H54 (cell line): ENCODE results near the gene FHAD1.

Experiments
- DNase-seq: peaks from one replicate; pipeline ENCODE4 v3.0.0; 2011; ENCODE audit warnings: low spot score, mixed read lengths; ENCODE audit not compliant: insufficient read length
- FAIRE-seq: peaks from 3 replicates; lab custom pipeline; 2011; peaks lifted over from hg19 to GRCh38; lab: Jason Lieb, UNC
- POLR2A ChIP-seq: IDR thresholded peaks from 2 replicates; pipeline ENCODE4 v1.6.1; 2011; ENCODE audit warnings: low read depth, mild to moderate bottlenecking, low read length

FHAD1 gene

DNA sequence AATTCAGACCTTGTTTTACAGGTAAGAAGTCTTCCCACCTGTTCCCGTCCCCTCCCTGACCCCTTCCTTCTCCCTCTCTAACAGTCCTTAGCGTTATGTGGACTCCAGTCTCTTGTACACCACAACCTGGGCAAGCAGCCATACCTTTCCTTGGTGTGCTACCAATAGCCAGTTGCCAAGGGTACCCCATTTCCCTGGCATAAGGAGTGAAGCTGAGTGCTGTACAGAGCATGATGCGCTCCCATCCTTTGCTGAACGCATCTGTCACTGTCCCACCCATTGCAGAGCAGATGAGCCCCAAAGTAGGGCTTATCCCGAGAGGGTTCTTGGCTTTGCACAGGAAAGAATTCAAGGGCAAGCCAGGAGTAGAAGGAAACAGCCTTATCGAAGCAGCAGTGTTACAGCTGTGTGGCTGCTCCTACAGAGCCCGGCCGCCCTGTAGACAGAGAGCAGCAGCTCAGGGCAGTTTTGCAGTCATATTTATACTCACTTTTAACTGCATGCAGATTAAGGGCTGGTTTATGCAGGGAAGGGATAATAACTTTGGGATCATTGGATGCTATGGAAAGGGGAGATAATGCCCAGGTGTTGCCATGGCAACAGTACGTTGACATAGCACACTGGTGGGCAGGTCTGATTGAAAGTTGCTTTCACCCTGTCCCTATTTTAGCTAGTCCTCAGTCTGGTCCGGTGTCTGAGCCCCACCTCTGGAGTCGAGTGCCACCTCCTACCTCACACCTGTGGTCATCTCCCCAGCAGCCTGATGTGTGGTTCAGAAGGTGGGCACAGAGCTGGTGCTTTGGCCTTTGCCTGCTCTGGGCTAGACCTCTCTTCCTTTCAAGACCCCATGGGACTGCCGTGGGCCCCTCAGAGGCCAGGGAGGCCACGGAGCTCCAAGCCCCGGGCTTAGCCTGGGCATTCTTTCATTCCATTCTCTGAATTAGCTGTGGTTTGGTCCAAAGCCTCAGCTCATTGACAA is 5.1 kb downstream of the FHAD1 start:
- FAIRE-seq (no peak), DNase-seq (no peak)
- no peak for TF ChIP-seq POLR2A

DNA sequence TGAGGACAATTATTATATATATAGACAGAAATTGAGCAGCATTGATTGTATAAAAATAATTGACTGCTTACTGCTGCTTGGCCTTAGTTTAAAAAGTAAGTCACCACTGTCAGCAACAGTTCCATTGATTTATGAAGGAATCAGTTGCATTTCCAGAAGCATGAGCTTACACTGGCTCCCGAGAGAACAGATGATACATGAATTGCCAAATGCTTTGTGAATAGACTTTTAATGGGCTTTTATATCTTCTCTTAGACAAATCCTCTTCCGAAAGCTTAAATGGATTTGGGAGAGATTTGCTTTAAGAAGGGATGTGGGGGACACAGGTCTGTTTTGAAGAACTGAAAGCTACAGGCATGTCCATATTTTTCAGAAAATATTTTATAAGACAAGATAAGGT is 7.5 kb downstream of the FHAD1 start:
- no peak for DNase-seq
- no peak for TF ChIP-seq POLR2A
- no peak for FAIRE-seq

DNA sequence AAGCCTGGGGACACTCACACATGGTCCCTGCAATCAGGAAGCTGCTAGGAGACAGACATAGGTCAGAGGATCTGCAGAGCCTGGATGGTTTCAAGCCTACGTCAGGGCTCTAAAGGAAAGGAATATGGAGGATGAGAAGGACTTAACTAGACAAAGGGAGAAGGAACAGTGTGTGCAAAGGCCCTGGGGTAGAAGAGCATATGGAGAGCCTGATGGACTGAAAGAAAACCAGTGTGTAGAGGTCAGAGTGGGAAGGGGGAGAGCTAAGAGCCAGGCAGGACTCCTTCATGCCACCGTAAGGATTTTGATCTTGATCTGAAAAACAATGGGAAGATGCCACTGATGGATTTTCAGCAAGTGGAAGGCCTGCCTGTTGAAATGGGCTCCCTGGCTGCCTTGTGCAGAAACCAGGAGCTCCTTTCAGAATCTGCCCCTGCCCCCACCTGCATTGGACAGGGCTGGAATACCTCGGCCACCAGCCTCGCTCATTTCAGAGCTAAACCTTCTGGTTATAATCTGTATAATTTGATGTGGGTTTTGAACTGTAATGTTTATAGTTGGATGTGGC is 8.6 kb downstream of the FHAD1 start:
- no peak for TF ChIP-seq POLR2A
- DNase-seq: no peak
- no peak for FAIRE-seq

DNA sequence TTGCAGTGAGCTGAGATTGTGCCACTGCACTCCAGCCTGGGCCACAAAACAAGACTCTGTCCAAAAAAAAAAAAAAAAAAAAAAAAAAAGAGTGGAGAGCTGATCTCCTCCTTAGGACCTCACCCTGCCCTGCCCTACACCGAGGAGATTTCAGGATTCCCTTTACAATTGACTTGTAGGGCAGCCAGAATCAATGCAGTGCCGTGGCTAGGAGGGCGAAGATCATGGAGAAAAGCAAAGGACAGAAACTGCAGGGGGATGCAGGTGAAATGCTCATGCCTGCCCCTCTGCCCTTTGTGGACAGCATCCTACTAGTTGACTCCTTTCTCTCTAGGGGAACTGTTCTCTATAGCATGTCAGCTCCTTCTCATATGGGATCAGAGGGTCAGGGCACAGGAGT is 9.6 kb downstream of the FHAD1 start:
- TF ChIP-seq POLR2A: no peak
- DNase-seq (no peak), FAIRE-seq (no peak)

DNA sequence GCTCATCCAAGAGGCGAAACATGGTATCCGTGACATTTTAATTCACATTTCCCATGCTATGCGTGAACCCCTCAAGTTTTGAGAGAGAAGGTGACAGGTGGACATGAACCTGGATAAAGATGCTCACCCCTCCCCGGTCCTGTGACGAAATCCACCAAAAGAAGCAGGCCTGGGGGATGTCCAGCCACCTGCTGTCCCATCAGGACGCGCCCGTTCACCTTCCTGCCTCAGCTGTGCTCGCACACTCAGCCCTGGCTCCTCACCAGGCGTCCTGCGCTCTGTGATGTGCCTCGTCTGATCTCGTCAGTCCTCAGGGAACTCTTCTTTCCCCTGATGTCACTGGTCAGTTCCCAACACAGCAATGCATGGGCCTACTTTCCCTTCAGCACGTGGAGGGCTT is 10.3 kb downstream of the FHAD1 start:
- no peak for FAIRE-seq

DNA sequence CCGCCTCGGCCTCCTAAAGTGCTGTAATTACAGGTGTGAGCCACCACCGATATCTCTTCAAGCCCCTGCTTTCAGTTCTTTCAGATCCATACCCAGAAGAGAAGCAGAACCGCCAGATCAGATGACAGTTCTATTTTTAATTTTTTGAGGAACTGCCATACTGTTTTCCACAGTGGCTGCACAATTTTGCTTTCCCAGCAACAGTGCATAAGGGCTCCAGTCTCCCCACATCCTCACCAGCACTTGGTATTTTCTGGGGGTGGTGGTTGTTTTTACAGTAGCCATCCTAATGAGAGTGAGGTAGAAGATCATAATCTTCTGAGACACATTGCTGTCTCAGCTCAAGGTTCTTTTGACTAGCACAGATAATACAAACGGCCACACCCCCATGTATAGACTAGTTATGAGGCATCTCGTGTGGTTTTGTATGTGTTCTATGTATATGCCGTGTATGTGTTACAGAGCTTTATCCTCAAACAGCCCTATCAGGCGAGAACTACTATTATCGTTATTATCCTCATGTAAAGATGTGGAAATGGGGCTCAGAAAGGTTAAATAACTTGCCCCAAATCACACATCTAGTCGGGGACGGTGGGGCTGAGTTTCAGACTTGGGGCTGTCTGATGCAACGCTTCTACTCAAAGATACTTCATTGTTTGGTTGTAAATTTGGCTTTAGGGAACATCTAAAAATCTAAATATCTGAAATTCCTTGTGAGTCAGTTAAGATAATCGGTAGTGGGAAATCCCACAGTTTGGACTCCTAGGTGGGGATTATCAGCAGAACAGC is 12.0 kb downstream of the FHAD1 start:
- FAIRE-seq: no peak
- TF ChIP-seq POLR2A: no peak
- no peak for DNase-seq

More for the DNA sequence above, 10.3 kb downstream of the FHAD1 start:
- no peak for TF ChIP-seq POLR2A
- no peak for DNase-seq

DNA sequence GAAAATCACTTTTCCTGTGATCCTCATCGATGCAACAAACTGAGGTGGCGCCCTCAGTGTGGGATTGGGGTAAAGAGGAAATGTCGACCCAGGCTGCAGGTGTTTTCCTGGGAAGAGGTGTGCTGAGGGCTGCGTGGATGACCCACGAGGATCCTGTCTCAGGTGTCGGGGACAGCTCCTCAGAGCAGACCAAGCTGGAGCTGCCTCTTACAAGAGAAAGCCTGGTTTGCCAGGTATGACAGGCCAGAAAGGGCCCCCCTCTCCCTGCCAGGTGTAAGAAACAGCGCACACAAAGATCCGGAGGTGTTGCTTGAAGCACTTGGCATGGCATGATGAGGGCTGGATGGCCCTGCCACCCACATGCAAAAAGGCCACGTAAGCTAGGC is 12.6 kb downstream of the FHAD1 start:
- no peak for TF ChIP-seq POLR2A
- no peak for DNase-seq
- no peak for FAIRE-seq

DNA sequence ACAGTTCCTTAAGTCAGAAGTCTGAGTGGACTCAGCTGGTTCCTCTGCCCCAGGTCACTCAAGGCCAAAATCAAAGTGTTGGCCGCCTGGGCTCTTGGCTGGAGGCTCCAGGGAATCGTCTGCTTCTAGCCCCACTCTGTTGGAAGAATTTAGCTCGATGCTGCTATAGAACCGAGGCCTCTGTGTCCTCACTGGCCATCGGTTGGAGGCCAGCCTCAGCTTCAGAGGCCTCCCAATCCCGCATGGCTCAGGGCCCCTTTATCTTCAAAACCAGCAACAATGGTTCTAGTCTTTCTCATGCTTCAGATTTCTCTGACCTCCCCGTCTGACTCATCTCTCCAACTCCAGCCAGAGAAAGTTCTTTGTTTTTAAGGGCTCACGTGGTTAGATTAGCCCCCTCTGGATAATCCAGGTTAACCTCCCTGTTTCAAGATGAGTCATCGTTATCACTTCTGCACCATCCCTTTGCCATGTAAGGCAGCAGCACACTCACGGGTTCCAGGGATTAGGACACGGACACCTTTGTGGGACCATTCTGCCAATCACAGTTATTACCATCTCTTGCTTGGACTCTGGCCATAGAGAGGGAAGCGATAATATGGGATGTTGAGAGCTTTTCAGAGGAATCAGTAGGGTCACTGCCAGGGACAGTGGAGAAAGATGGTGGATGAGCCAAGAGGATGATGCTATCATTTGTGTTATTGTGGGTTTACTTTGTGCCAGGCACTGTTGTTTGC is 13.6 kb downstream of the FHAD1 start:
- FAIRE-seq: peak; percentile 55
- TF ChIP-seq POLR2A: no peak
- DNase-seq: peak; percentile 12

DNA sequence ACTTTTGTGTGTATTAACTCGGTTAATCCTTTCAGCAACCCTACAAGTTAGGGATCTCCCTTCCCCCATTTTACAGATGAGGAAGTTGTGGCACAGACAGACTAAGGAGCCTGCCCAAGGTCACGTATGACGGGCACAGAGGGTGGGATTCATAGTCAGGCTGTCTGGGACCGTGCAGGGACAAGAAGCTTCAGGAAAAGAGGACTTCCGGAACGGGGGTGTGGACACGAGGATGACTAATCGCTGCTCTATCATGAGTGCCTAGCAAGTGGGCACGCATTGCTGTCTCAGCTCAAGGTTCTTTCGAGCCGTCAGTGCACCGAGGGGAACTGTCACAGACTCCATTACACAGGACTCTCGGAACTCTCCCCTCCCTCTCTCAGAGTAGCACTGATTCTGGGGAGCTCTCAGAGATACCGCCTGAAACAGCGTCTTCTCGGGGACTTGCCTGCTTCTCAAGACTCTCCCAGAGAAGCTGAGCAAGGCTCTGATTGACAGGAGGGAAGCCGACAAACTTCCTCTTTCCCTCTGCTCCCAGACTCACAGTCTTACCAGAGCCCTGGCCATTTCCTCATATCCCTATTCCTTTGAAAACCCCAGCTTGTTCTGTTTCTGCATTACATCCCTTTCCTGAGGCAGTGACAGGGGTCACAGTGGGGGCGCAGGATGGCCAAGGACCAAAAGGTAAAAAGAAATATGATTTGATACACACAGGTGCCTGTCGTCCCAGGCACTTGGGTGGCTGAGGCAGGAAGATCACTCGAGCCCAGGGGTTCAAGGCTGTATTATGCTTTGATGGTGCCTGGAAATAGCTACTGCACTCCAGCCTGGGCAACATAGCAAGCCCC is 14.4 kb downstream of the FHAD1 start:
- TF ChIP-seq POLR2A: 0 out of 2 replicates have a peak, but pooled peaks have one; percentile 11
- DNase-seq: peak; percentile 20
- FAIRE-seq: peak; percentile 45

DNA sequence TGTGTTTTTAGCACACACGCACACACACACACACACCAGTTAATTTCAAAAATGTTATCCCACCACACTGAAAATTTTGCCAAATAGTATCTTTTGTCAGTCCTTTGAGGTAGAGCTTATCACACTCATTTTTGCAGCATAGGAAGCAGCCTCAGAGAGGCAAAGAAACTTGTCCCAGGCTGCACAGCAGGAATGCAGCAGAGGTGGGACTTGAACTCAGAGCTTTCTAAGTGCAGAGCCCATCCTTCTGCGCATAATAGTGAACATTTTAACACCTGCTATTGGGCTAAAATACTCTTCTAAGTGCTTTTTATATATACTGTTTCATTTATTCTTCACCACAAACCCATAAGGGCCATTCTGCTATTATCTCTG is 15.0 kb downstream of the FHAD1 start:
- DNase-seq (no peak), FAIRE-seq (no peak)
- no peak for TF ChIP-seq POLR2A

DNA sequence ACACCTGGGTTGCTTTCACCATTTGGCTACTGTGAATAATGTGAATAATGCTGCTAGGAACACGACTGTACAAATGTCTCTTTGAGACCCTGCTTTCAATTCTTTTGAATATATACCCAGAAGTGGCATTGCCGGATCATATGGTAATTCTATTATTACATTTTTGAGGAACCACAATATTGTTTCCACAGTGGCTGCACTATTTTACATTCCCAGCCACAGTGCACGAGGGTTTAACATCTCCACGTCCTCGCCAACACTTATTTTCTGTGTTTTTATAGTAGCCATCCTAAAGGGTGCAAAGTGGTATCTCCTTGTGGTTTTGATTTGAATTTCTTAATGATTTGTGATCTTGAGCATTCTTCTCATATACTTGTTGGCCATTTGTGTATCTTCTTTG is 15.7 kb downstream of the FHAD1 start:
- no peak for TF ChIP-seq POLR2A
- DNase-seq (no peak), FAIRE-seq (no peak)

DNA sequence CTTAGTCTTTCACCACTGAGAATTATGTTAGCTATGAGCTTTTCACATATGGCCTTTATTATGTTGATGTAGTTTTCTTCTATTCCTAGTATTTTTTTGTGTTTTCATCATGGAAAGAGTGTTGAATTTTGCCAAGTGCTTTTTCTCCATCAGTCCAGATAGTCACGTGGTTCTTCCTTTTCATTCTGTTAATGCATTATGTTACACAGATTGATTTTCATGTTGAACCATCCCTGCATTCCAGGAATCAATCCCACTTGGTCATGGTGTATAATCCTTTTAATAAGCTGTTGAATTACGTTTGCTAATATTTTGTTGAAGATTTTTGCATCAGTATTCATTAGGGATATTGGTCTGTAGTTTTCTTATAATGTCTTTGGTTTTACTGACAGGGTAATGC is 17.7 kb downstream of the FHAD1 start:
- no peak for TF ChIP-seq POLR2A
- DNase-seq (no peak), FAIRE-seq (no peak)
